ENCODE results near the gene ATF6.

DNA sequence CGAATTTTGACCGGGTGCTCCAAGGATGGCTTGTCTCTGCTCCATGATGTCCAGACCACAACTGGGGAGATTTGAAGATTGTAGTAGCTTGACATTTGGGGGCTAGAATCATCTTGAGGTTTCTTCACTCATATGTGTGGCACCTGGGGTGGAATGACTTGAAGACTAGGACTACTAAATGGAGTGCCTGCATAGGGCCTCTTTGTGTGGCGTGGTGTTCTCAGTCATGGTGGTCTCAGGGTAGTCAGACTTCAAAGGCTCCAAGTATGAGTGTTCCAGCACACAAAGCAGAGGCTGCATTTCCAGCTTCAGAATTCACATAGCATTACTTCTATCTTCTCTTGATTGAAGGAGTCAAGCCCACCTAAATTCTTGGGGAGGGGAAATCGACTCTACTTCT is 16.8 kb downstream of the ATF6 start:
- TF ChIP-seq CHD4 (IDR thresholded peaks at IDR 0.05; ENCODE audit: borderline replicate concordance) (no peak), CEBPB (IDR thresholded peaks at IDR 0.05) (no peak), CHD2 (IDR thresholded peaks at IDR 0.05; ENCODE audit: low read length, partially characterized antibody) (no peak), RAD21 (conservative IDR thresholded peaks at IDR 0.05 in 1 of 2, IDR thresholded peaks at IDR 0.05 in 1 of 2) (no peak), HDAC2 (IDR thresholded peaks at IDR 0.05) (no peak), PHF8 (IDR thresholded peaks at IDR 0.05; ENCODE audit: borderline replicate concordance, low read depth) (no peak)
- TF ChIP-seq, protein P1, sequence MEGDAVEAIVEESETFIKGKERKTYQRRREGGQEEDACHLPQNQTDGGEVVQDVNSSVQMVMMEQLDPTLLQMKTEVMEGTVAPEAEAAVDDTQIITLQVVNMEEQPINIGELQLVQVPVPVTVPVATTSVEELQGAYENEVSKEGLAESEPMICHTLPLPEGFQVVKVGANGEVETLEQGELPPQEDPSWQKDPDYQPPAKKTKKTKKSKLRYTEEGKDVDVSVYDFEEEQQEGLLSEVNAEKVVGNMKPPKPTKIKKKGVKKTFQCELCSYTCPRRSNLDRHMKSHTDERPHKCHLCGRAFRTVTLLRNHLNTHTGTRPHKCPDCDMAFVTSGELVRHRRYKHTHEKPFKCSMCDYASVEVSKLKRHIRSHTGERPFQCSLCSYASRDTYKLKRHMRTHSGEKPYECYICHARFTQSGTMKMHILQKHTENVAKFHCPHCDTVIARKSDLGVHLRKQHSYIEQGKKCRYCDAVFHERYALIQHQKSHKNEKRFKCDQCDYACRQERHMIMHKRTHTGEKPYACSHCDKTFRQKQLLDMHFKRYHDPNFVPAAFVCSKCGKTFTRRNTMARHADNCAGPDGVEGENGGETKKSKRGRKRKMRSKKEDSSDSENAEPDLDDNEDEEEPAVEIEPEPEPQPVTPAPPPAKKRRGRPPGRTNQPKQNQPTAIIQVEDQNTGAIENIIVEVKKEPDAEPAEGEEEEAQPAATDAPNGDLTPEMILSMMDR (IDR thresholded peaks at IDR 0.05): no peak
- TF ChIP-seq, protein P2, sequence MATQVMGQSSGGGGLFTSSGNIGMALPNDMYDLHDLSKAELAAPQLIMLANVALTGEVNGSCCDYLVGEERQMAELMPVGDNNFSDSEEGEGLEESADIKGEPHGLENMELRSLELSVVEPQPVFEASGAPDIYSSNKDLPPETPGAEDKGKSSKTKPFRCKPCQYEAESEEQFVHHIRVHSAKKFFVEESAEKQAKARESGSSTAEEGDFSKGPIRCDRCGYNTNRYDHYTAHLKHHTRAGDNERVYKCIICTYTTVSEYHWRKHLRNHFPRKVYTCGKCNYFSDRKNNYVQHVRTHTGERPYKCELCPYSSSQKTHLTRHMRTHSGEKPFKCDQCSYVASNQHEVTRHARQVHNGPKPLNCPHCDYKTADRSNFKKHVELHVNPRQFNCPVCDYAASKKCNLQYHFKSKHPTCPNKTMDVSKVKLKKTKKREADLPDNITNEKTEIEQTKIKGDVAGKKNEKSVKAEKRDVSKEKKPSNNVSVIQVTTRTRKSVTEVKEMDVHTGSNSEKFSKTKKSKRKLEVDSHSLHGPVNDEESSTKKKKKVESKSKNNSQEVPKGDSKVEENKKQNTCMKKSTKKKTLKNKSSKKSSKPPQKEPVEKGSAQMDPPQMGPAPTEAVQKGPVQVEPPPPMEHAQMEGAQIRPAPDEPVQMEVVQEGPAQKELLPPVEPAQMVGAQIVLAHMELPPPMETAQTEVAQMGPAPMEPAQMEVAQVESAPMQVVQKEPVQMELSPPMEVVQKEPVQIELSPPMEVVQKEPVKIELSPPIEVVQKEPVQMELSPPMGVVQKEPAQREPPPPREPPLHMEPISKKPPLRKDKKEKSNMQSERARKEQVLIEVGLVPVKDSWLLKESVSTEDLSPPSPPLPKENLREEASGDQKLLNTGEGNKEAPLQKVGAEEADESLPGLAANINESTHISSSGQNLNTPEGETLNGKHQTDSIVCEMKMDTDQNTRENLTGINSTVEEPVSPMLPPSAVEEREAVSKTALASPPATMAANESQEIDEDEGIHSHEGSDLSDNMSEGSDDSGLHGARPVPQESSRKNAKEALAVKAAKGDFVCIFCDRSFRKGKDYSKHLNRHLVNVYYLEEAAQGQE (IDR thresholded peaks at IDR 0.05): no peak
- TF ChIP-seq, protein P3, sequence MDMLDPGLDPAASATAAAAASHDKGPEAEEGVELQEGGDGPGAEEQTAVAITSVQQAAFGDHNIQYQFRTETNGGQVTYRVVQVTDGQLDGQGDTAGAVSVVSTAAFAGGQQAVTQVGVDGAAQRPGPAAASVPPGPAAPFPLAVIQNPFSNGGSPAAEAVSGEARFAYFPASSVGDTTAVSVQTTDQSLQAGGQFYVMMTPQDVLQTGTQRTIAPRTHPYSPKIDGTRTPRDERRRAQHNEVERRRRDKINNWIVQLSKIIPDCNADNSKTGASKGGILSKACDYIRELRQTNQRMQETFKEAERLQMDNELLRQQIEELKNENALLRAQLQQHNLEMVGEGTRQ (IDR thresholded peaks at IDR 0.05): no peak
- TF ChIP-seq, protein P4, sequence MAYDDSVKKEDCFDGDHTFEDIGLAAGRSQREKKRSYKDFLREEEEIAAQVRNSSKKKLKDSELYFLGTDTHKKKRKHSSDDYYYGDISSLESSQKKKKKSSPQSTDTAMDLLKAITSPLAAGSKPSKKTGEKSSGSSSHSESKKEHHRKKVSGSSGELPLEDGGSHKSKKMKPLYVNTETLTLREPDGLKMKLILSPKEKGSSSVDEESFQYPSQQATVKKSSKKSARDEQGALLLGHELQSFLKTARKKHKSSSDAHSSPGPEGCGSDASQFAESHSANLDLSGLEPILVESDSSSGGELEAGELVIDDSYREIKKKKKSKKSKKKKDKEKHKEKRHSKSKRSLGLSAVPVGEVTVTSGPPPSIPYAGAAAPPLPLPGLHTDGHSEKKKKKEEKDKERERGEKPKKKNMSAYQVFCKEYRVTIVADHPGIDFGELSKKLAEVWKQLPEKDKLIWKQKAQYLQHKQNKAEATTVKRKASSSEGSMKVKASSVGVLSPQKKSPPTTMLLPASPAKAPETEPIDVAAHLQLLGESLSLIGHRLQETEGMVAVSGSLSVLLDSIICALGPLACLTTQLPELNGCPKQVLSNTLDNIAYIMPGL (CRISPR knock-in tag; IDR thresholded peaks at IDR 0.05; ENCODE audit: borderline replicate concordance): no peak
- TF ChIP-seq, protein P5, sequence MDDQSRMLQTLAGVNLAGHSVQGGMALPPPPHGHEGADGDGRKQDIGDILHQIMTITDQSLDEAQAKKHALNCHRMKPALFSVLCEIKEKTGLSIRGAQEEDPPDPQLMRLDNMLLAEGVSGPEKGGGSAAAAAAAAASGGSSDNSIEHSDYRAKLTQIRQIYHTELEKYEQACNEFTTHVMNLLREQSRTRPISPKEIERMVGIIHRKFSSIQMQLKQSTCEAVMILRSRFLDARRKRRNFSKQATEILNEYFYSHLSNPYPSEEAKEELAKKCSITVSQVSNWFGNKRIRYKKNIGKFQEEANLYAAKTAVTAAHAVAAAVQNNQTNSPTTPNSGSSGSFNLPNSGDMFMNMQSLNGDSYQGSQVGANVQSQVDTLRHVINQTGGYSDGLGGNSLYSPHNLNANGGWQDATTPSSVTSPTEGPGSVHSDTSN (IDR thresholded peaks at IDR 0.05): no peak
